Sigmoid colon (tissue), 4 donors: ENCODE results near the gene PRDM16.

Experiments
- EP300 ChIP-seq, 4 donors: sonication (generic); formaldehyde crosslinking; IDR thresholded peaks; one replicate each; pipeline ENCODE4 v1.6.1; 2017; ENCODE audit warnings: antibody characterized with exemption in 4 of 4
- POLR2AphosphoS5 ChIP-seq, 4 donors: sonication (generic); formaldehyde crosslinking; IDR thresholded peaks; one replicate each; pipeline ENCODE4 v1.6.1; 2017; ENCODE audit warnings: antibody characterized with exemption in 4 of 4

DNA sequence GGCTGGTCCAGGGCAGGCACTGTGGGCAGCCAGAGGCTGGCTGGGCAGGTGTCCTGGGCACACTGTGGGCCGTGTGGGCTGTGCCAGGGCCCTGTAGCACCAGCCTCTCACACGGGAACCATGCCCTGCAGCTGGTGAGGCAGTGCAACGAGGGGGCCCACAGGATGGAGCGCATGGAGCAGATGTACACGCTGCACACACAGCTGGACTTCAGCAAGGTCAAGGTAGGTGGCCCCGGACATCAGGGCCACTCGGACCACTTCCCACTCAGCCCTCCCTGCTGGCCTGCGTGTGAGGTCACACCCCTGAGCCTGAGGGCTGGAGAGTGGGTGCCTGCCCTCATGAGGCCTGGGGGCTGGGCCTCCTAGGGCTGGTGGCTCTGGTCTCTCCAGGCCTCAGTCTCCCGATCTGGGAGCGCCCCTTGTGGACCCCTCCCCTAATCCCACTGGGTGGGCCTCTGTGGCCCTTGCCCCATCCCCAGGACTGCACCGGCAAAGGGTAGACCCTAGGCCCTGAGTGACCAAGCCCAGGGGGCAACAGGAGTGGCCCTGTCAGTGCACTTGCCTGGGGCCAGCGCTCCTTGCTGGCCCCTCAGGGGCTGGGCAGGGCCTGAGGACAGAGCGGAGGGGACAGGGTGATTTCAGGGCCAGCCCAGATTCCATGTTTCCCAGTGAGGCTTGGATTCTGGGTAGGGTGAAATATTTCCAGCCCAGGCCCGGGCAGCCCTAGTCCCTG, 407.0 kb downstream of the PRDM16 start:
- TF ChIP-seq POLR2AphosphoS5 (IDR thresholded peaks at IDR 0.05) (no peak), EP300 (IDR thresholded peaks at IDR 0.05) (no peak)
